Heart right ventricle (tissue), 16 donors: ENCODE measurements around the gene VAT1L. TPM values are rescaled to one million over a fixed set of nuclear protein-coding genes. Genes with fewer than 3 reads are reported as not detected.
"Not testable (repeated sequence)": the region's sequence is repeated elsewhere in the genome, so short reads cannot be mapped to it uniquely, and the experiment has no call there.

Experiments
- ATAC-seq, 8 donors: fragments of 200-7000 bp; cut with Tn5 transposase; one replicate each; pipeline ENCODE4 v1.9.1; 2020; ENCODE audit warnings: mild to moderate bottlenecking in 8 of 8, moderate library complexity in 8 of 8, moderate number of reproducible peaks in 1 of 8
- DNase-seq, 2 donors: peaks; one replicate each; pipeline ENCODE4 v3.0.0-alpha.2; 2020
- H3K27ac ChIP-seq, 10 donors: fragments of 200-600 bp; sonication (generic) in 2 of 10; one replicate each; pipeline versions ENCODE4 v1.5.0 to v1.8.0; 2020 to 2022; ENCODE audit warnings: mild to moderate bottlenecking in 3 of 10
- H3K27me3 ChIP-seq, 7 donors: fragments of 200-600 bp; one replicate each; pipeline ENCODE4 v1.8.0; 2021 to 2022; ENCODE audit warnings: mild to moderate bottlenecking in 2 of 7
- H3K36me3 ChIP-seq, 9 donors: fragments of 200-600 bp; sonication (generic) in 1 of 9; one replicate each; pipeline versions ENCODE4 v1.5.0 to v1.8.0; 2020 to 2022; ENCODE audit warnings: mild to moderate bottlenecking in 2 of 9
- H3K4me1 ChIP-seq, 9 donors: fragments of 200-600 bp; sonication (generic) in 1 of 9; one replicate each; pipeline versions ENCODE4 v1.5.0 to v1.8.0; 2020 to 2022; ENCODE audit warnings: mild to moderate bottlenecking in 4 of 9
- H3K4me3 ChIP-seq, 10 donors: fragments of 200-600 bp; sonication (generic) in 2 of 10; one replicate each; pipeline versions ENCODE4 v1.5.0 to v1.8.0; 2020 to 2022; ENCODE audit warnings: mild to moderate bottlenecking in 7 of 10, moderate library complexity in 2 of 10
- H3K9me3 ChIP-seq, 11 donors: fragments of 200-600 bp in 10 of 11; sonication (generic) in 2 of 11; one replicate each; pipeline versions ENCODE4 v1.5.0 to v1.8.0; 2013 to 2022; ENCODE audit warnings: mild to moderate bottlenecking in 2 of 11, control low read depth in 1 of 11, moderate library complexity in 1 of 11
- CTCF ChIP-seq, 9 donors: fragments of 200-600 bp; sonication (generic) in 2 of 9; IDR thresholded peaks; one replicate each; pipeline versions ENCODE4 v1.5.0 to v1.8.0; 2021 to 2022; ENCODE audit warnings: antibody characterized with exemption in 9 of 9, mild to moderate bottlenecking in 5 of 9, moderate library complexity in 1 of 9
- WGBS, 2 donors: extraction: QIAGEN DNeasy Blood & Tissue Kit; methylation state at CpG; one replicate each; pipeline ENCODE4 v1.1.7; 2013; ENCODE audit warnings: inconsistent platforms in 1 of 2; 5-methylcytosine and 5-hydroxymethylcytosine counted together
- intact Hi-C, 10 donors: fragments of 100-400 bp; cut with DNase I; formaldehyde crosslinking; loops; one replicate each; pipeline versions ENCODE4 v1.11.1 to v1.14.2; 2022
- polyA plus RNA-seq, 2 donors: library from polyadenylated mRNA; stranded (reverse); fragments of 200-250 nt; gene quantifications; one replicate each; pipeline ENCODE4 v1.2.3, GENCODE V29; 2013
- total RNA-seq, 10 donors: library from RNA; stranded (reverse); fragmentation: NEBNext Ultra II Directional in 3 of 10; extraction: Animal tissue kit (Norgen Biotek cat#: 25700) in 3 of 10; gene quantifications; one replicate each; pipeline versions ENCODE4 v1.2.1 to v1.2.4, GENCODE V29; 2021 to 2023
- donor health status: Arrhythmogenic right ventricular cardiomyopathy.
- donor health status: ischemic (EF 13 %, LVEDD 7.1; RV severe dilation, severe dysfunction).
- donor health status: healthy with polysubstance abuse.
- donor health status: DM: no; HTN: yes; CAD: no.
- donor health status: DM: no; HTN: no; CAD: no.
- donor health status: ischemic (EF 25% LVEDD 6.9; RV normal size, moderate dysfunction).
- donor health status: ischemic (EF 25% LVEDD 5.7; RV mildly dilated, moderate dysfunction).
- donor health status: healthy.
- donor health status: DM: yes; HTN: yes; CAD: no.
- donor health status: Ischemic cardiomyopathy.
- donor health status: ischemic (EF 35%, LVEDD 5.7; RV mildly dilated, moderate dysfunction).
- donor health status: nonischemic (EF 11% LVEDD 7.7; RV severe dilation, severe dysfunction).
- donor health status: DM: yes; HTN: yes; CAD: no.
- donor health status: PGD.
- donor health status: ischemic (EF 29% LVEDD 5.4; RV normal size, mild dysfunction).
- donor health status: nonischemic (EF 23%, LVEDD 6.1; RV moderate dilation, normal function).

VAT1L gene
- total and polyA plus RNA-seq, 12 donors: 0.19 to 61.0 (median 24.0) TPM

- no peak for ATAC-seq
- TF ChIP-seq CTCF (IDR thresholded peaks at IDR 0.05): no peak
- no peak for DNase-seq
- no peak overlapping the region for H3K27ac ChIP-seq
- H3K36me3 ChIP-seq: no peaks in the 10 kb centered on the region
- WGBS, 2 donors: 78% methylated on average over 4 of the region's 4 CpGs
- peaks cover 0 to 8% (median 0%) of the 10 kb centered on the region in 11 donors for H3K9me3 ChIP-seq
- peaks cover 0 to 10% (median 0%) of the 10 kb centered on the region in 9 donors for H3K4me1 ChIP-seq
- peaks cover 0 to 6% (median 0%) of the 10 kb centered on the region in 7 donors for H3K27me3 ChIP-seq
- intact Hi-C loops: loop anchor here in 1 of 10 donors (10.0 kb wide), 1 partner anchor 160 kb away; the partner anchor contains the start of gene VAT1L
- H3K4me3 ChIP-seq: no peak overlapping the region
These were observed 156.8 kb downstream of the VAT1L start for GRCh38 chr16:77945126-77945525.

DNA sequence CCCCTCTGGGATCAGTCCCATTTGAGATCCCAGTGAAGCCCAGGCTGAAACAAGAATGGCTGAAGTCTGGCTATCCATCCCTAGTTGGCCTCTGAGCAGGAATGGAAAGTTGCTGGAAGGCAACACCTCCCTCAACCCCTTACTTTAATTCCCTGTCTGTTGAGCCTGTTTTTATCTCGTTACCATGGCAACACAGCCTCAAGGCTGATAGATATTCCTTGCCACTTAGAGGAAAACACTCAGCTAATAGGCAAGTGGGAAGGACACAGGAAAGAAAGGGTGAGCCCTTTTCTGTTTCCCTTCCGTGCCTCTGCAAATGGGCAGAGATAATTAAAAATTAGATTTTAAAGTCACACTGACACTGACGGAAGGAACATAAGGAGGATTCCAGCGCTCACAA lies 158.5 kb downstream of the VAT1L start:
- no peak for TF ChIP-seq CTCF (IDR thresholded peaks at IDR 0.05)

GRCh38 chr16:77947590-77947989 lies 159.2 kb downstream of the VAT1L start:
- DNase-seq, H3K27ac ChIP-seq, H3K36me3 ChIP-seq, H3K4me3 ChIP-seq, H3K27me3 ChIP-seq, H3K9me3 ChIP-seq, ATAC-seq: not testable (repeated sequence)
- 92 to 94% methylated on average over 6 of the region's 6 CpGs for WGBS, 2 donors
- H3K4me1 ChIP-seq: peaks cover 0 to 10% (median 0%) of the 10 kb centered on the region in 9 donors
- intact Hi-C loops: loop anchor here in 1 of 10 donors (10.0 kb wide), 1 partner anchor 163 kb away; the partner anchor contains the start of gene VAT1L

More for the DNA sequence above, 158.5 kb downstream of the VAT1L start:
- ATAC-seq (no peak), DNase-seq (no peak)
- peaks cover 0 to 10% (median 0%) of the 10 kb centered on the region in 9 donors for H3K4me1 ChIP-seq
- WGBS, 2 donors: 32 to 37% methylated on average over 4 of the region's 4 CpGs
- peaks cover 0 to 6% (median 0%) of the 10 kb centered on the region in 7 donors for H3K27me3 ChIP-seq
- peaks cover 0 to 5% (median 0%) of the 10 kb centered on the region in 11 donors for H3K9me3 ChIP-seq
- no peak overlapping the region for H3K4me3 ChIP-seq
- H3K27ac ChIP-seq: no peak overlapping the region
- intact Hi-C loops: loop anchor here in 1 of 10 donors (10.0 kb wide), 1 partner anchor 162 kb away; the partner anchor contains the start of gene VAT1L
- no peaks in the 10 kb centered on the region for H3K36me3 ChIP-seq

DNA sequence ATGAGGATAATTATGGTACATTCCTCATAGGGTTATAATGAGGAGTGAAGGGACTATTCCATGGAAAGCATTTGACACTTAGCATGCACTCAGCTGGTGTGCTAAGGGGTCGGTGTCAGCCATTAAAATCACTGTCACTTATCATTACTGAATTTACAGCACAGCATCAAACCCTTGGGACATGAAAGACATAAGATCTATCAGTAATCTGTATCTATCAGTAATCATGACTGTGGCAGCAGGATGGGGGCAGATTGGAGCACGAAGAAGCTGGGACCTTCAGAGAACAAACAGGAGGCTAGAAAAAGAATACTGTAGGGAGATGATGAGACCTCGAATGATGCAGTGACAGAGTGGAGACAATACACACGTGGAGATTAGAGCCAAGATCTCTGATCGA lies 160.5 kb downstream of the VAT1L start:
- no peaks in the 10 kb centered on the region for H3K36me3 ChIP-seq
- DNase-seq (no peak), ATAC-seq (no peak)
- WGBS, 2 donors: 48 to 51% methylated on average over 5 of the region's 5 CpGs
- H3K4me3 ChIP-seq: no peak overlapping the region
- H3K4me1 ChIP-seq: peaks cover 0 to 10% (median 0%) of the 10 kb centered on the region in 9 donors
- intact Hi-C loops: loop anchor here in 1 of 10 donors (10.0 kb wide), 1 partner anchor 164 kb away; the partner anchor contains the start of gene VAT1L
- H3K27ac ChIP-seq: peak overlapping the region in 2 of 10 donors; percentile 34 to 63
- no peaks in the 10 kb centered on the region for H3K9me3 ChIP-seq
- no peak for TF ChIP-seq CTCF (IDR thresholded peaks at IDR 0.05)
- H3K27me3 ChIP-seq: peaks cover 0 to 6% (median 4%) of the 10 kb centered on the region in 7 donors

DNA sequence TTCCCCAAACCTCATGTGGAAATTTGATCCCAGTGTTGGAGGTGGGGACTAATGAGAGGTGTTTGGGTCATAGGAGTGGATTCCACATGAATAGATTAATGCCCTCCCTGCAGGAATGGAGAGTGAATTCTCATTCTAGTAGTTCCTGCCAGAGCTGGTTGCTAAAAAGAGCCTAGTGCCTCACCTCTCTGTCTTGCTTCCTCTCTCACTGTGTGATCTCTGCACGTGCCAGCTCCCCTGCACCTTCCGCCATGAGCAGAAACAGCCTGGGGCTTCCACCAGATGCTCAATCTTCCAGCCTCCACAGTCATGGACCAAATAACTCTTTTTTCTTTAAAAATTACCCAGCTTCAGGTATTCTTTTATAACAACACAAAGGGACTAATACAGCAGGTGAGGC lies 161.1 kb downstream of the VAT1L start:
- Histone ChIP-seq H3K9me3 (no peaks in the 10 kb centered on the region), H3K36me3 (no peaks in the 10 kb centered on the region), H3K27ac (peak overlapping the region in 5 of 10 donors; percentile 22 to 79 (median 37)), H3K27me3 (peaks cover 0 to 6% (median 4%) of the 10 kb centered on the region in 7 donors), H3K4me1 (peaks cover 0 to 10% (median 0%) of the 10 kb centered on the region in 9 donors), H3K4me3 (no peak overlapping the region)
- 63 to 68% methylated on average over 2 of the region's 2 CpGs for WGBS, 2 donors
- no peak for TF ChIP-seq CTCF (IDR thresholded peaks at IDR 0.05)
- DNase-seq (peak in 1 of 2 donors; percentile 31), ATAC-seq (peak in 7 of 8 donors; percentile 65 to 88 (median 85))
- intact Hi-C loops: loop anchor here in 1 of 10 donors (10.0 kb wide), 1 partner anchor 165 kb away; the partner anchor contains the start of gene VAT1L
